HepG2 (cell line): ENCODE data around the gene PTTG1. TPM values are rescaled to one million over a fixed set of nuclear protein-coding genes. Genes with fewer than 3 reads are reported as not detected.
A peak's percentile ranks its signal among the peaks of the same experiment; 100 is the strongest.

Source experiments
- ATAC-seq: fragments of 200-7000 bp; cut with Tn5 transposase; 3 replicates; pipeline ENCODE4 v1.9.1; 2020; ENCODE audit warnings: mild to moderate bottlenecking, moderate library complexity
- BruUV-seq: library from RNA; stranded (reverse); fragments of 400-500 nt; replicated peaks from 2 replicates; lab custom pipeline; 2021; lab: Mats Ljungman, UMichigan
- CTCF ChIA-PET: fragments of 300-600 bp; formaldehyde crosslinking; extraction: SDS; loops from one replicate; lab custom pipeline; 2021; ENCODE audit warnings: low total read pairs, inconsistent platforms, low intra/inter-chr PET ratio; lab: Yijun Ruan, JAX
- POLR2A ChIA-PET: fragments of 350-600 bp; sonication (Branson Sonifier 250); formaldehyde crosslinking; loops from one replicate; lab custom pipeline; 2020; ENCODE audit warnings: antibody characterized with exemption, inconsistent platforms; lab: Yijun Ruan, JAX
- DNase-seq: peaks from one replicate; pipeline ENCODE4 v3.0.0-alpha.2; 2015; ENCODE audit warnings: low spot score
- FAIRE-seq: peaks from 3 replicates; lab custom pipeline; 2011; peaks lifted over from hg19 to GRCh38; lab: Jason Lieb, UNC
- H2AFZ ChIP-seq: one replicate; pipeline ENCODE4 v1.6.1; 2011; ENCODE audit warnings: low read length, inconsistent platforms
- H3K27ac ChIP-seq: fragments of 300-600 bp; 3 replicates; pipeline ENCODE4 v1.8.0; 2011; ENCODE audit warnings: mixed run types, mild to moderate bottlenecking, mixed read lengths, low read length, inconsistent platforms; ENCODE audit not compliant: insufficient read depth; ENCODE audit errors: extremely low read length
- H3K27me3 ChIP-seq, 2 experiments: fragments of 200-600 bp in 1 of 2; 2 replicates in 1 of 2; 3 replicates in 1 of 2; pipeline versions ENCODE4 v1.6.0 to v1.8.0; 2011; ENCODE audit warnings: low read length in 2 of 2, mild to moderate bottlenecking in 2 of 2, moderate library complexity in 2 of 2, inconsistent platforms in 1 of 2; ENCODE audit not compliant: insufficient read depth in 2 of 2, control insufficient read depth in 1 of 2
- H3K36me3 ChIP-seq, 2 experiments: fragments of 200-600 bp in 1 of 2; replicated peaks in 1 of 2; 2 replicates in 1 of 2; 3 replicates in 1 of 2; pipeline versions ENCODE4 v1.5.1 to v1.8.0; 2011; ENCODE audit warnings: low read length in 2 of 2, inconsistent platforms in 1 of 2; ENCODE audit not compliant: insufficient read depth in 2 of 2, control insufficient read depth in 1 of 2
- H3K4me1 ChIP-seq: 2 replicates; pipeline ENCODE4 v1.5.1; 2012; ENCODE audit warnings: low read length, inconsistent platforms; ENCODE audit not compliant: insufficient read depth
- H3K4me2 ChIP-seq: 2 replicates; pipeline ENCODE4 v1.6.0; 2011; ENCODE audit warnings: low read depth, low read length, inconsistent platforms
- H3K4me3 ChIP-seq, 3 experiments: fragments of 200-600 bp in 1 of 3; sonication (generic), shearing (Covaris generic) in 1 of 3; replicated peaks in 1 of 3; 2 replicates each; pipeline ENCODE4 v1.5.1; 2011 to 2016; ENCODE audit warnings: low read length in 3 of 3, inconsistent platforms in 2 of 3, low read depth in 2 of 3, mild to moderate bottlenecking in 2 of 3, control low read depth in 1 of 3, mixed read lengths in 1 of 3; ENCODE audit not compliant: insufficient read depth in 1 of 3
- H3K79me2 ChIP-seq: one replicate; pipeline ENCODE4 v1.6.1; 2011; ENCODE audit warnings: low read length, inconsistent platforms; ENCODE audit not compliant: insufficient read depth
- H3K9ac ChIP-seq: 2 replicates; pipeline ENCODE4 v1.6.0; 2011; ENCODE audit warnings: mild to moderate bottlenecking, low read depth, low read length, inconsistent platforms; ENCODE audit not compliant: insufficient read depth
- H3K9me3 ChIP-seq: 2 replicates; pipeline ENCODE4 v1.5.1; 2012; ENCODE audit warnings: mild to moderate bottlenecking, low read length
- H4K20me1 ChIP-seq: 2 replicates; pipeline ENCODE4 v1.6.0; 2011; ENCODE audit warnings: inconsistent platforms, mild to moderate bottlenecking, low read length, moderate library complexity; ENCODE audit not compliant: insufficient read depth
- CREM ChIP-seq, 2 experiments: sonication (generic) in 1 of 2; formaldehyde crosslinking in 1 of 2; IDR thresholded peaks; 2 replicates each; pipeline versions ENCODE4 v1.4.0 to v1.6.1; 2016 to 2020; ENCODE audit warnings: antibody characterized with exemption in 1 of 2, mild to moderate bottlenecking in 1 of 2, missing genetic modification reagents in 1 of 2
- ELF4 ChIP-seq: sonication (generic); formaldehyde crosslinking; IDR thresholded peaks from 2 replicates; pipeline ENCODE4 v1.5.0; 2020; ENCODE audit warnings: missing genetic modification reagents, mild to moderate bottlenecking, moderate library complexity, borderline replicate concordance
- RBFOX2 ChIP-seq: fragments of 200-400 bp; formaldehyde crosslinking; IDR thresholded peaks from 2 replicates; pipeline ENCODE4 v1.6.1; 2017; ENCODE audit warnings: low read depth, mild to moderate bottlenecking, low read length
- ZNF703 ChIP-seq: sonication (generic); formaldehyde crosslinking; IDR thresholded peaks from 2 replicates; pipeline ENCODE4 v1.5.1; 2020; ENCODE audit warnings: missing genetic modification reagents, mild to moderate bottlenecking, moderate library complexity, borderline replicate concordance
- WGBS: methylation state at CpG from one replicate; pipeline ENCODE4 v1.1.6; 2017; ENCODE audit warnings: low lambda C conversion rate; 5-methylcytosine and 5-hydroxymethylcytosine counted together
- in situ Hi-C: cut with HindIII; loops from 2 replicates; pipeline ENCODE4 v1.10.0; 2017; ENCODE audit warnings: low pct_unique_long_range_greater_than_20kb; ENCODE audit not compliant: extremely low pct_ligation_motif_present
- intact Hi-C: fragments of 100-400 bp; cut with micrococcal nuclease; formaldehyde crosslinking; loops from one replicate; pipeline ENCODE4 v1.10.0; 2022; ENCODE audit not compliant: unreplicated experiment
- polyA plus RNA-seq, 8 experiments: library from polyadenylated mRNA; depleted of rRNA in 3 of 8; stranded (reverse) in 7 of 8; unstranded in 1 of 8; fragments of >200 nt; fragmentation: Illumina TruSeq in 4 of 8; extraction: Trizol in 4 of 8; gene quantifications; 2 replicates each; pipeline versions ENCODE4 v1.2.1 to v1.2.3, GENCODE V29; 2011 to 2016; ENCODE audit warnings: low read depth in 4 of 8, missing spikeins in 1 of 8, mixed read lengths in 1 of 8; ENCODE audit not compliant: insufficient read depth in 1 of 8
- total RNA-seq, 5 experiments: library from RNA; depleted of rRNA; stranded (reverse); fragments of >200 nt; fragmentation: Illumina TruSeq; extraction: Trizol; gene quantifications; 2 replicates each; pipeline ENCODE4 v1.2.3, GENCODE V29; 2016; ENCODE audit warnings: low read depth in 1 of 5

The PTTG1 gene
- total and polyA plus RNA-seq, 2 of the 13 experiments (the other 11 are each of a cell fraction or from before 2014, with no cell fraction given), result 102 to 161 TPM

DNA sequence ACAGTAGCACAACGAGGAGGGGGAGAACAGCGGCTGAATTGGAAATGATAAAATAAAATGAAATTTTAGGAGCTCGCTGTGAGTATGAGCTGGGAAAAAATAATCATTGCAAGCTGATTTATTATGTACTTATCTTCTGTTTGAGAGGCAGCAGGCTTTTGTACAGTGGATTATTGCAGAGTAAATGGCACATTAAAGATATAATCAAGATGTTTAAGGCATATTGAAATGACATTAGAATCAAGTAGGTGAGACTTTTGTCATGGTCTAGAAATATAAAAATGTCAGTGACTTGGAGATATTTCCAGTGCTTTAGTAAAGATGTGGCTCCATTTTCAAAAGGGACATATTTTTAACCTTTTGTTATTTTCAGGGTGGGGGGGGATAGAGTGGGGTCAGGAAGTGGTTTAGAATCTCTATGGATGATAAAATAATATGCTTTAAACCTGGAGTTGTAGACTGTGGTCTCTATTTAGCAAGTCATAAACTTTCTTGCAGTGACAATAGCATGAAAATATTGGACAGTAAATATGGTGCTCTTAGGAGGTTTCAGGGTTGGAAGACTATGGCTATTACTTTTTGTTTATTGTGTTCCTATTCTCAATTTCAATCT, 46.8 kb downstream of the PTTG1 start:
- intact Hi-C loops, result loop anchor here (10.0 kb wide), 1 partner anchor 416 kb away; no protein-coding TSS in a partner anchor
- POLR2A ChIA-PET, result interaction anchor here (1.6 to 2.4 kb wide), 3 partner anchors 8 to 29 kb away, joined by 12 to 98 read pairs (median 29); no protein-coding TSS in a partner anchor
- Histone ChIP-seq H2AFZ (no peak overlapping the region), H3K9ac (peak overlapping the region; percentile 75), H3K79me2 (peaks cover 57% of the 10 kb centered on the region), H3K27ac (peak overlapping the region; percentile 89), H3K4me2 (peak overlapping the region; percentile 80), H3K27me3 (no peaks in the 10 kb centered on the region; a peak in 1 of 5 replicates), H3K36me3 (no peaks in the 10 kb centered on the region), H3K4me1 (peaks cover 85% of the 10 kb centered on the region), H3K9me3 (no peaks in the 10 kb centered on the region), H4K20me1 (no peaks in the 10 kb centered on the region), H3K4me3 (peak overlapping the region; percentile 75 to 85 (median 81))
- TF ChIP-seq ELF4 (CRISPR knock-in tag), result no peak
- TF ChIP-seq RBFOX2, result peak; percentile 67
- TF ChIP-seq CREM (IDR thresholded peaks at IDR 0.05), result no peak
- no peak for TF ChIP-seq CREM (CRISPR knock-in tag; IDR thresholded peaks at IDR 0.05)
- 0 out of 2 replicates have a peak, but pooled peaks have one; percentile 13 for TF ChIP-seq ZNF703 (CRISPR knock-in tag)
- WGBS, result 10% methylated on average over 3 of the region's 3 CpGs
- in situ Hi-C loops, result no loop called here
- no peak for DNase-seq
- no TSS peak for BruUV-seq
- CTCF ChIA-PET, result interaction anchor here (1.4 kb wide), 1 partner anchor 30 kb away, joined by 4 read pairs; no protein-coding TSS in a partner anchor
- ATAC-seq, result no peak
- no peak for FAIRE-seq
